K562 (cell line): ENCODE data around the gene DENND10. TPM values are rescaled to one million over a fixed set of nuclear protein-coding genes. Genes with fewer than 3 reads are reported as not detected.

Source experiments
- ATAC-seq: fragments of 200-7000 bp; cut with Tn5 transposase; 3 replicates; pipeline ENCODE4 v1.9.1; 2020; ENCODE audit warnings: moderate library complexity
- BruUV-seq: library from RNA; stranded (reverse); fragments of 400-500 nt; replicated peaks from 2 replicates; lab custom pipeline; 2021; lab: Mats Ljungman, UMichigan
- CTCF ChIA-PET: fragments of 300-600 bp; formaldehyde crosslinking; extraction: SDS; loops from one replicate; lab custom pipeline; 2021; ENCODE audit warnings: low intra/inter-chr PET ratio; lab: Yijun Ruan, JAX
- POLR2A ChIA-PET: fragments of 300-600, 350-650 bp; sonication (Branson Sonifier 250); formaldehyde crosslinking; extraction: SDS; loops from one replicate; lab custom pipeline; 2021; ENCODE audit warnings: antibody characterized with exemption, inconsistent platforms; lab: Yijun Ruan, JAX
- DNase-seq, 4 experiments: peaks; one replicate each; pipeline versions ENCODE4 v3.0.0 to v3.0.0-alpha.2; 2011 to 2018; ENCODE audit warnings: low spot score in 3 of 4, mixed read lengths in 3 of 4; ENCODE audit errors: extremely low read depth in 1 of 4
- FAIRE-seq: peaks from 2 replicates; lab custom pipeline; 2011; peaks lifted over from hg19 to GRCh38; lab: Jason Lieb, UNC
- H2AFZ ChIP-seq: 2 replicates; pipeline ENCODE4 v1.6.0; 2011; ENCODE audit warnings: low read depth, low read length, control low read depth, inconsistent platforms
- H3K27ac ChIP-seq: fragments of 200-600 bp; 3 replicates; pipeline ENCODE4 v1.8.0; 2011; ENCODE audit warnings: low read depth, mild to moderate bottlenecking, control low read depth, inconsistent platforms, low read length, moderate library complexity, mixed read lengths; ENCODE audit errors: extremely low read depth
- H3K27me3 ChIP-seq, 2 experiments: fragments of 300-600 bp in 1 of 2; 2 replicates in 1 of 2; 3 replicates in 1 of 2; pipeline versions ENCODE4 v1.6.0 to v1.8.0; 2011; ENCODE audit warnings: inconsistent platforms in 2 of 2, low read length in 2 of 2, mild to moderate bottlenecking in 1 of 2, mixed read lengths in 1 of 2, moderate library complexity in 1 of 2; ENCODE audit not compliant: control insufficient read depth in 2 of 2, insufficient read depth in 2 of 2
- H3K36me3 ChIP-seq: fragments of 300-600 bp; 3 replicates; pipeline ENCODE4 v1.8.0; 2011; ENCODE audit warnings: mild to moderate bottlenecking, low read length, inconsistent platforms; ENCODE audit not compliant: control insufficient read depth, insufficient read depth
- H3K4me1 ChIP-seq, 2 experiments: fragments of 200-600 bp in 1 of 2; replicated peaks in 1 of 2; 2 replicates in 1 of 2; 3 replicates in 1 of 2; pipeline versions ENCODE4 v1.5.1 to v1.8.0; 2011; ENCODE audit warnings: inconsistent platforms in 2 of 2, low read length in 2 of 2, mild to moderate bottlenecking in 1 of 2, mixed read lengths in 1 of 2, moderate library complexity in 1 of 2; ENCODE audit not compliant: control insufficient read depth in 2 of 2, insufficient read depth in 2 of 2
- H3K4me2 ChIP-seq: 2 replicates; pipeline ENCODE4 v1.6.1; 2011; ENCODE audit warnings: low read length, control low read depth, inconsistent platforms, mixed read lengths; ENCODE audit not compliant: insufficient read depth
- H3K4me3 ChIP-seq: fragments of 200-600 bp; sonication (generic), shearing (Covaris generic); 2 replicates; pipeline ENCODE4 v1.5.1; 2016; ENCODE audit warnings: control low read depth, inconsistent platforms
- H3K79me2 ChIP-seq: fragments of 200-600 bp; 3 replicates; pipeline ENCODE4 v1.8.0; 2011; ENCODE audit warnings: low read length, inconsistent platforms; ENCODE audit not compliant: control insufficient read depth, insufficient read depth
- H3K9ac ChIP-seq, 2 experiments: 2 replicates each; pipeline versions ENCODE4 v1.6.0 to v1.6.1; 2011; ENCODE audit warnings: low read depth in 2 of 2, low read length in 2 of 2, control low read depth in 1 of 2, inconsistent platforms in 1 of 2, mild to moderate bottlenecking in 1 of 2, mixed read lengths in 1 of 2; ENCODE audit not compliant: insufficient read depth in 1 of 2
- H3K9me1 ChIP-seq: one replicate; pipeline ENCODE4 v1.6.0; 2011; ENCODE audit warnings: inconsistent platforms, mild to moderate bottlenecking, low read length, moderate library complexity; ENCODE audit not compliant: control insufficient read depth, insufficient read depth
- H3K9me3 ChIP-seq: replicated peaks from 2 replicates; pipeline ENCODE4 v1.5.1; 2011; ENCODE audit warnings: low read depth, low read length, inconsistent platforms; ENCODE audit not compliant: control insufficient read depth, insufficient read depth
- H4K20me1 ChIP-seq: replicated peaks from 2 replicates; pipeline ENCODE4 v1.6.1; 2011; ENCODE audit warnings: low read length, inconsistent platforms, mixed read lengths; ENCODE audit not compliant: control insufficient read depth, insufficient read depth
- CEBPG ChIP-seq, 3 experiments: fragments of 200-800 bp in 1 of 3; sonication (Bioruptor generic) in 1 of 3; sonication (generic) in 1 of 3; formaldehyde crosslinking in 1 of 3; IDR thresholded peaks in 2 of 3; conservative IDR thresholded peaks in 1 of 3; 2 replicates each; pipeline versions ENCODE4 v1.6.1 to v1.8.0; 2016 to 2022; ENCODE audit warnings: missing compliant biosample characterization in 2 of 3, missing genetic modification characterization in 2 of 3, mild to moderate bottlenecking in 1 of 3, missing genetic modification reagents in 1 of 3
- HIVEP1 ChIP-seq: fragments of 250-450 bp; sonication (Bioruptor Pico); IDR thresholded peaks from 2 replicates; pipeline ENCODE4 v1.4.0; 2020; ENCODE audit warnings: mild to moderate bottlenecking
- RBFOX2 ChIP-seq: fragments of 200-400 bp; formaldehyde crosslinking; IDR thresholded peaks from 2 replicates; pipeline ENCODE4 v1.6.1; 2017; ENCODE audit warnings: low read depth, mild to moderate bottlenecking, low read length, moderate library complexity
- RFX1 ChIP-seq: fragments of 450-650 bp; IDR thresholded peaks from 2 replicates; pipeline ENCODE4 v1.6.1; 2016; ENCODE audit warnings: mild to moderate bottlenecking, moderate library complexity
- WGBS: fragments of 100-300 bp; shearing (Covaris generic); methylation state at CpG from one replicate; pipeline ENCODE4 v1.1.6; 2016; ENCODE audit warnings: low coverage, mixed read lengths; ENCODE audit not compliant: insufficient coverage; ENCODE audit errors: missing lambda C conversion rate; 5-methylcytosine and 5-hydroxymethylcytosine counted together
- in situ Hi-C: fragments of 300-500 bp; cut with MboI; formaldehyde crosslinking; loops from 4 replicates; pipeline ENCODE4 v1.15.0; 2018; ENCODE audit warnings: inconsistent platforms, mixed read lengths
- intact Hi-C: fragments of 100-400 bp; cut with micrococcal nuclease; formaldehyde crosslinking; loops from 2 replicates; pipeline ENCODE4 v1.14.2; 2022
- polyA plus RNA-seq, 8 experiments: library from polyadenylated mRNA; depleted of rRNA in 4 of 8; stranded (reverse) in 5 of 8; unstranded in 3 of 8; fragments of >200 nt; fragmentation: Nextera tagmentation in 2 of 8; fragmentation: Illumina TruSeq in 1 of 8; extraction: Ambion mirVana in 2 of 8; extraction: Trizol in 1 of 8; gene quantifications; 2 replicates each; pipeline versions ENCODE4 v1.2.1 to v1.2.3, GENCODE V29; 2011 to 2014; ENCODE audit warnings: inconsistent platforms in 1 of 8, missing spikeins in 1 of 8
- total RNA-seq, 7 experiments: library from RNA; depleted of rRNA in 6 of 7; stranded (reverse); fragments of >200 nt in 6 of 7; fragmentation: Illumina TruSeq in 2 of 7; extraction: Trizol in 2 of 7; gene quantifications; 2 replicates each; pipeline versions ENCODE4 v1.2.1 to v1.2.3, GENCODE V29; 2011 to 2021; ENCODE audit warnings: low replicate concordance in 1 of 7

The DENND10 gene
- total and polyA plus RNA-seq, 9 of the 15 experiments (the other 6 are each of a cell fraction or from before 2014, with no cell fraction given): 9.4 to 20.0 (median 12.5) TPM

GRCh38 chr10:119153661-119154060 lies 49.7 kb downstream of the DENND10 start:
- peak; percentile 48 for TF ChIP-seq RFX1
- no peak for TF ChIP-seq HIVEP1
- Histone ChIP-seq H3K4me3 (no peak overlapping the region), H3K27me3 (no peaks in the 10 kb centered on the region), H3K27ac (no peak overlapping the region), H2AFZ (no peak overlapping the region), H4K20me1 (no peaks in the 10 kb centered on the region), H3K4me2 (no peak overlapping the region), H3K79me2 (no peaks in the 10 kb centered on the region), H3K36me3 (peaks cover 76% of the 10 kb centered on the region), H3K9me1 (no peaks in the 10 kb centered on the region), H3K9ac (no peak overlapping the region), H3K9me3 (no peaks in the 10 kb centered on the region), H3K4me1 (no peaks in the 10 kb centered on the region)
- ATAC-seq (no peak), FAIRE-seq (no peak), DNase-seq (no peak)
- BruUV-seq: no TSS peak
- intact Hi-C loops (no loop called here), in situ Hi-C loops (no loop called here)
- 98% methylated on average over 5 of the region's 12 CpGs for WGBS
- ChIA-PET CTCF (no interaction called here), POLR2A (interaction anchor here (0.8 to 1.5 kb wide), 2 partner anchors 8 to 9 kb away, joined by 3 to 6 read pairs; no protein-coding TSS in a partner anchor)

GRCh38 chr10:119159332-119159731 lies 55.4 kb downstream of the DENND10 start:
- Histone ChIP-seq H3K27me3 (no peaks in the 10 kb centered on the region), H3K79me2 (peaks cover 26% of the 10 kb centered on the region), H3K27ac (no peak overlapping the region), H3K36me3 (peaks cover 68% of the 10 kb centered on the region), H3K9me1 (no peaks in the 10 kb centered on the region), H4K20me1 (no peaks in the 10 kb centered on the region), H2AFZ (no peak overlapping the region), H3K9me3 (no peaks in the 10 kb centered on the region), H3K4me1 (peaks cover 15 to 23% of the 10 kb centered on the region in 2 experiments; a peak in 4 of 5 replicates), H3K4me2 (no peak overlapping the region), H3K4me3 (no peak overlapping the region), H3K9ac (no peak overlapping the region)
- ATAC-seq (no peak), FAIRE-seq (no peak), DNase-seq (no peak)
- intact Hi-C loops: no loop called here
- ChIA-PET POLR2A (interaction anchor here (0.5 to 1.1 kb wide), 2 partner anchors 11 to 226 kb away, joined by 3 to 5 read pairs; no protein-coding TSS in a partner anchor), CTCF (no interaction called here)
- WGBS: 97% methylated on average over 5 of the region's 8 CpGs
- BruUV-seq: no TSS peak
- in situ Hi-C loops: no loop called here
- TF ChIP-seq CEBPG (CRISPR knock-in tag; IDR thresholded peaks at IDR 0.05) (no peak), CEBPG (tag; conservative IDR thresholded peaks at IDR 0.05 in 1 of 2, IDR thresholded peaks at IDR 0.05 in 1 of 2) (no peak), RBFOX2 (peak; percentile 38; the same call in 1 of the 2 replicates)
